HEK293 (cell line): ENCODE results near the gene ARFIP2.

Experiments used
- CTCF ChIA-PET: fragments of 350-600 bp; formaldehyde crosslinking; extraction: SDS; loops from one replicate; lab custom pipeline; 2021; ENCODE audit warnings: antibody characterized with exemption; lab: Yijun Ruan, JAX
- POLR2A ChIA-PET: fragments of 300-600 bp; formaldehyde crosslinking; extraction: SDS; loops from one replicate; lab custom pipeline; 2020; ENCODE audit warnings: antibody characterized with exemption, inconsistent platforms; lab: Yijun Ruan, JAX
- H3K27ac ChIP-seq: fragments of 200-500 bp; sonication (Bioruptor generic); 2 replicates; pipeline ENCODE4 v1.5.1; 2014; ENCODE audit warnings: low read depth, low read length, control low read depth, inconsistent platforms; ENCODE audit errors: extremely low read depth
- H3K36me3 ChIP-seq, 2 experiments: fragments of 200-500 bp in 1 of 2; sonication (Bioruptor generic) in 1 of 2; 1 replicate in 1 of 2; 2 replicates in 1 of 2; pipeline ENCODE4 v1.5.1; 2014 to 2017; ENCODE audit warnings: inconsistent platforms in 2 of 2, low read length in 2 of 2; ENCODE audit not compliant: control insufficient read depth in 2 of 2, insufficient read depth in 1 of 2
- H3K4me1 ChIP-seq: fragments of 200-500 bp; sonication (Bioruptor generic); 2 replicates; pipeline ENCODE4 v1.5.1; 2014; ENCODE audit warnings: mild to moderate bottlenecking, low read length, inconsistent platforms; ENCODE audit not compliant: control insufficient read depth, insufficient read depth
- H3K4me3 ChIP-seq: 2 replicates; pipeline ENCODE4 v1.5.1; 2011; ENCODE audit warnings: low read depth, mild to moderate bottlenecking, control low read depth, low read length, moderate library complexity
- H3K9me3 ChIP-seq: fragments of 200-500 bp; sonication (Bioruptor generic); 2 replicates; pipeline ENCODE4 v1.5.1; 2014; ENCODE audit warnings: low read depth, low read length, inconsistent platforms; ENCODE audit not compliant: control insufficient read depth, insufficient read depth
- GLI2 ChIP-seq: fragments of 450-650 bp; formaldehyde crosslinking; IDR thresholded peaks from 2 replicates; pipeline ENCODE4; 2017; ENCODE audit warnings: missing biosample characterization, missing genetic modification characterization, low read depth, borderline replicate concordance
- IKZF3 ChIP-seq: fragments of 450-650 bp; IDR thresholded peaks from 2 replicates; pipeline ENCODE4 v1.5.0; 2018; ENCODE audit warnings: missing biosample characterization, mild to moderate bottlenecking, missing genetic modification characterization, moderate library complexity
- KLF8 ChIP-seq: fragments of 450-650 bp; formaldehyde crosslinking; IDR thresholded peaks from 2 replicates; pipeline ENCODE4 v1.5.1; 2016; ENCODE audit warnings: missing biosample characterization, missing genetic modification characterization
- ZBTB8A ChIP-seq: fragments of 450-650 bp; formaldehyde crosslinking; IDR thresholded peaks from 2 replicates; pipeline ENCODE4 v1.5.1; 2016; ENCODE audit warnings: missing biosample characterization, missing genetic modification characterization
- ZFP37 ChIP-seq: fragments of 450-650 bp; formaldehyde crosslinking; IDR thresholded peaks from 2 replicates; pipeline ENCODE4 v1.5.1; 2016; ENCODE audit warnings: missing biosample characterization, missing genetic modification characterization
- ZIC2 ChIP-seq: fragments of 450-650 bp; formaldehyde crosslinking; IDR thresholded peaks from 2 replicates; pipeline ENCODE4 v1.5.1; 2016; ENCODE audit warnings: missing biosample characterization, missing genetic modification characterization
- ZNF10 ChIP-seq: fragments of 450-650 bp; formaldehyde crosslinking; IDR thresholded peaks from 2 replicates; pipeline ENCODE4 v1.5.1; 2017; ENCODE audit warnings: missing biosample characterization, missing genetic modification characterization
- ZNF114 ChIP-seq: fragments of 450-650 bp; formaldehyde crosslinking; IDR thresholded peaks from 2 replicates; pipeline ENCODE4 v1.5.0; 2017; ENCODE audit warnings: missing biosample characterization, missing genetic modification characterization
- ZNF138 ChIP-seq: fragments of 450-650 bp; formaldehyde crosslinking; IDR thresholded peaks from 2 replicates; pipeline ENCODE4 v1.5.1; 2016; ENCODE audit warnings: missing biosample characterization, missing genetic modification characterization, borderline replicate concordance
- ZNF221 ChIP-seq: fragments of 450-650 bp; formaldehyde crosslinking; IDR thresholded peaks from 2 replicates; pipeline ENCODE4 v1.5.1; 2017; ENCODE audit warnings: missing biosample characterization, missing genetic modification characterization, borderline replicate concordance
- ZNF280C ChIP-seq: fragments of 450-650 bp; formaldehyde crosslinking; IDR thresholded peaks from 2 replicates; pipeline ENCODE4 v1.5.1; 2016; ENCODE audit warnings: missing biosample characterization, missing genetic modification characterization
- ZNF292 ChIP-seq: fragments of 450-650 bp; formaldehyde crosslinking; IDR thresholded peaks from 2 replicates; pipeline ENCODE4 v1.5.1; 2016; ENCODE audit warnings: low read depth, missing biosample characterization, missing genetic modification characterization, borderline replicate concordance
- ZNF311 ChIP-seq: fragments of 450-650 bp; formaldehyde crosslinking; IDR thresholded peaks from 2 replicates; pipeline ENCODE4 v1.5.1; 2017; ENCODE audit warnings: missing biosample characterization, missing genetic modification characterization, borderline replicate concordance
- ZNF324 ChIP-seq: fragments of 450-650 bp; formaldehyde crosslinking; IDR thresholded peaks from 2 replicates; pipeline ENCODE4 v1.5.1; 2016; ENCODE audit warnings: missing biosample characterization, missing genetic modification characterization
- ZNF404 ChIP-seq: fragments of 450-650 bp; formaldehyde crosslinking; IDR thresholded peaks from 2 replicates; pipeline ENCODE4 v1.5.1; 2017; ENCODE audit warnings: missing biosample characterization, missing genetic modification characterization
- ZNF514 ChIP-seq: fragments of 450-650 bp; formaldehyde crosslinking; IDR thresholded peaks from 2 replicates; pipeline ENCODE4 v1.5.1; 2016; ENCODE audit warnings: missing biosample characterization, missing genetic modification characterization
- ZNF600 ChIP-seq: fragments of 450-650 bp; formaldehyde crosslinking; IDR thresholded peaks from 2 replicates; pipeline ENCODE4 v1.5.1; 2016; ENCODE audit warnings: missing biosample characterization, missing genetic modification characterization
- ZNF610 ChIP-seq: fragments of 450-650 bp; formaldehyde crosslinking; IDR thresholded peaks from 2 replicates; pipeline ENCODE4 v1.5.1; 2016; ENCODE audit warnings: missing biosample characterization, missing genetic modification characterization, borderline replicate concordance
- ZNF626 ChIP-seq: fragments of 450-650 bp; sonication (Bioruptor Pico); formaldehyde crosslinking; IDR thresholded peaks from 2 replicates; pipeline ENCODE4 v1.5.1; 2018; ENCODE audit warnings: missing biosample characterization, missing genetic modification characterization, inconsistent platforms
- ZNF658 ChIP-seq: fragments of 450-650 bp; formaldehyde crosslinking; IDR thresholded peaks from 2 replicates; pipeline ENCODE4; 2016; ENCODE audit warnings: missing biosample characterization, missing genetic modification characterization
- ZNF692 ChIP-seq: fragments of 450-650 bp; formaldehyde crosslinking; IDR thresholded peaks from 2 replicates; pipeline ENCODE4 v1.5.1; 2016; ENCODE audit warnings: missing biosample characterization, missing genetic modification characterization
- ZNF792 ChIP-seq: fragments of 450-650 bp; formaldehyde crosslinking; IDR thresholded peaks from 2 replicates; pipeline ENCODE4 v1.5.1; 2016; ENCODE audit warnings: missing biosample characterization, missing genetic modification characterization
- ZNF830 ChIP-seq: fragments of 450-650 bp; IDR thresholded peaks from 2 replicates; pipeline ENCODE4 v1.5.0; 2018; ENCODE audit warnings: missing biosample characterization, missing genetic modification characterization, low read depth, mild to moderate bottlenecking, moderate library complexity
- ZSCAN16 ChIP-seq: fragments of 450-650 bp; formaldehyde crosslinking; IDR thresholded peaks from 2 replicates; pipeline ENCODE4 v1.5.1; 2016; ENCODE audit warnings: missing biosample characterization, missing genetic modification characterization
- ZSCAN23 ChIP-seq: fragments of 450-650 bp; formaldehyde crosslinking; IDR thresholded peaks from 2 replicates; pipeline ENCODE4 v1.5.1; 2016; ENCODE audit warnings: missing biosample characterization, missing genetic modification characterization
- ZSCAN5A ChIP-seq: fragments of 450-650 bp; formaldehyde crosslinking; IDR thresholded peaks from 2 replicates; pipeline ENCODE4 v1.5.1; 2016; ENCODE audit warnings: missing biosample characterization, missing genetic modification characterization

Gene ARFIP2

GRCh38 chr11:6502382-6502781, 21.3 kb upstream of the ARFIP2 start (continued):
- TF ChIP-seq KLF8 (tag by site-specific recombination) (no peak), ZNF626 (tag by site-specific recombination) (no peak)

- Histone ChIP-seq H3K27ac (no peak overlapping the region), H3K4me1 (no peaks in the 10 kb centered on the region), H3K4me3 (no peak overlapping the region), H3K36me3 (peaks cover 0 to 37% of the 10 kb centered on the region in 2 experiments; a peak in 1 of 3 replicates), H3K9me3 (no peaks in the 10 kb centered on the region)
- POLR2A ChIA-PET, result no interaction called here
- CTCF ChIA-PET, result interaction anchor here (1.9 to 2.2 kb wide), 2 partner anchors 9 to 120 kb away, joined by 8 to 10 read pairs; no protein-coding TSS in a partner anchor
- TF ChIP-seq ZNF324 (no peak), ZNF792 (tag by site-specific recombination) (no peak), ZNF138 (tag by site-specific recombination) (no peak), ZNF292 (tag by site-specific recombination) (no peak), ZNF658 (no peak), ZNF610 (tag by site-specific recombination) (no peak), ZNF280C (tag by site-specific recombination) (no peak), ZIC2 (no peak), ZNF600 (tag by site-specific recombination) (no peak), ZSCAN23 (tag by site-specific recombination) (no peak), ZSCAN16 (tag by site-specific recombination) (no peak), ZNF10 (tag by site-specific recombination) (no peak)
Observed at GRCh38 chr11:6498544-6498943, 17.4 kb upstream of the ARFIP2 start.

- POLR2A ChIA-PET, result interaction anchor here (1.0 kb wide), 1 partner anchor 17 kb away, joined by 3 read pairs; the partner anchor contains the start of genes ARFIP2 and TIMM10B
- TF ChIP-seq ZNF221 (tag by site-specific recombination) (no peak), GLI2 (no peak)
- CTCF ChIA-PET, result interaction anchor here (1.9 to 2.2 kb wide), 2 partner anchors 10 to 119 kb away, joined by 8 to 10 read pairs; no protein-coding TSS in a partner anchor
- no peaks in the 10 kb centered on the region for H3K9me3 ChIP-seq
- peaks cover 0 to 42% of the 10 kb centered on the region in 2 experiments; a peak in 1 of 3 replicates for H3K36me3 ChIP-seq
- H3K4me1 ChIP-seq, result no peaks in the 10 kb centered on the region
- no peak overlapping the region for H3K27ac ChIP-seq
- H3K4me3 ChIP-seq, result no peak overlapping the region
Observed at GRCh38 chr11:6498121-6498520, 17.0 kb upstream of the ARFIP2 start.

GRCh38 chr11:6497069-6497839, 16.1 kb upstream of the ARFIP2 start, which contains the start of gene DNHD1:
Gene DNHD1 (plus strand): TSS chr11:6497280. CDS start chr11:6498216, 936 bp downstream.
- POLR2A ChIA-PET, result interaction anchor here (1.0 kb wide), 1 partner anchor 16 kb away, joined by 3 read pairs; the partner anchor contains the start of genes ARFIP2 and TIMM10B
- Histone ChIP-seq H3K36me3 (peaks cover 0 to 41% of the 10 kb centered on the region in 2 experiments; a peak in 1 of 3 replicates), H3K4me3 (no peak within 1 kb of the TSS), H3K27ac (no peak within 1 kb of the TSS), H3K9me3 (no peaks in the 10 kb centered on the region), H3K4me1 (no peaks in the 10 kb centered on the region)
- CTCF ChIA-PET, result interaction anchor here (1.9 to 2.2 kb wide), 2 partner anchors 10 to 118 kb away, joined by 8 to 10 read pairs; no protein-coding TSS in a partner anchor
- TF ChIP-seq ZFP37 (tag by site-specific recombination) (no peak), ZNF404 (tag by site-specific recombination) (no peak), ZBTB8A (tag by site-specific recombination) (no peak), ZNF658 (no peak), IKZF3 (tag by site-specific recombination) (no peak), ZNF311 (tag by site-specific recombination) (no peak), ZNF114 (tag by site-specific recombination) (no peak), ZNF830 (no peak), ZNF514 (no peak), ZNF692 (tag by site-specific recombination) (no peak), ZSCAN5A (no peak)
